Esophagus muscularis mucosa (tissue), 4 donors: Measurements from ENCODE around the gene KIF16B. TPM values are rescaled to one million over a fixed set of nuclear protein-coding genes. Genes with fewer than 3 reads are reported as not detected.

Experiments used
- DNase-seq: peaks from one replicate; pipeline ENCODE4 v3.0.0-alpha.2; 2017; ENCODE audit errors: extremely low spot score
- H3K27ac ChIP-seq, 4 donors: fragments of 200-600 bp; sonication (generic); replicated peaks in 1 of 4; 1 replicate in 3 of 4; 2 replicates in 1 of 4; pipeline ENCODE4 v1.5.1; 2016 to 2019; ENCODE audit warnings: mild to moderate bottlenecking in 1 of 4
- H3K27me3 ChIP-seq, 4 donors: fragments of 200-600 bp; sonication (generic); one replicate each; pipeline versions ENCODE4 v1.5.1 to v1.6.0; 2016 to 2019
- H3K36me3 ChIP-seq, 4 donors: fragments of 200-600 bp; sonication (generic); one replicate each; pipeline ENCODE4 v1.5.1; 2016 to 2019
- H3K4me1 ChIP-seq, 4 donors: fragments of 200-600 bp; sonication (generic); one replicate each; pipeline ENCODE4 v1.5.1; 2016 to 2019
- H3K4me3 ChIP-seq, 4 donors: fragments of 200-600 bp; sonication (generic); 1 replicate in 2 of 4; 2 replicates in 2 of 4; pipeline ENCODE4 v1.5.1; 2016 to 2019; ENCODE audit warnings: mild to moderate bottlenecking in 4 of 4, moderate library complexity in 1 of 4
- H3K9me3 ChIP-seq, 4 donors: fragments of 200-600 bp; sonication (generic); 1 replicate in 3 of 4; 2 replicates in 1 of 4; pipeline ENCODE4 v1.5.1; 2016 to 2019
- EP300 ChIP-seq: sonication (generic); formaldehyde crosslinking; IDR thresholded peaks from one replicate; pipeline ENCODE4 v1.6.1; 2017; ENCODE audit warnings: antibody characterized with exemption
- POLR2A ChIP-seq: fragments of 450-650 bp; IDR thresholded peaks from one replicate; pipeline ENCODE4 v1.6.1; 2017; ENCODE audit warnings: antibody characterized with exemption, moderate library complexity, mild to moderate bottlenecking, low read depth
- POLR2AphosphoS5 ChIP-seq, 2 donors: sonication (generic); formaldehyde crosslinking; IDR thresholded peaks; one replicate each; pipeline ENCODE4 v1.6.1; 2017; ENCODE audit warnings: antibody characterized with exemption in 2 of 2
- WGBS: methylation state at CpG from one replicate; pipeline ENCODE4 v1.1.5; 2018; 5-methylcytosine and 5-hydroxymethylcytosine counted together
- intact Hi-C: fragments of 100-400 bp; cut with DNase I; formaldehyde crosslinking; loops from one replicate; pipeline ENCODE4 v1.15.1; 2023
- total RNA-seq, 4 donors: library from RNA; depleted of rRNA; stranded (reverse); fragments of >200 nt; gene quantifications; one replicate each; pipeline versions ENCODE4 v1.1.0 to v1.2.1, GENCODE V29; 2016
- TF ChIP-seq, protein P1 (sequence below), 3 experiments: fragments of 200-600 bp in 2 of 3; fragments of 450-650 bp in 1 of 3; sonication (generic) in 2 of 3; IDR thresholded peaks; one replicate each; pipeline ENCODE4 v1.5.1; 2017 to 2019; ENCODE audit warnings: antibody characterized with exemption in 3 of 3, mild to moderate bottlenecking in 2 of 3, moderate library complexity in 1 of 3

Gene KIF16B
- total RNA-seq, 4 donors from 2014 or later: 15.4 to 21.1 (median 19.3) TPM

DNA sequence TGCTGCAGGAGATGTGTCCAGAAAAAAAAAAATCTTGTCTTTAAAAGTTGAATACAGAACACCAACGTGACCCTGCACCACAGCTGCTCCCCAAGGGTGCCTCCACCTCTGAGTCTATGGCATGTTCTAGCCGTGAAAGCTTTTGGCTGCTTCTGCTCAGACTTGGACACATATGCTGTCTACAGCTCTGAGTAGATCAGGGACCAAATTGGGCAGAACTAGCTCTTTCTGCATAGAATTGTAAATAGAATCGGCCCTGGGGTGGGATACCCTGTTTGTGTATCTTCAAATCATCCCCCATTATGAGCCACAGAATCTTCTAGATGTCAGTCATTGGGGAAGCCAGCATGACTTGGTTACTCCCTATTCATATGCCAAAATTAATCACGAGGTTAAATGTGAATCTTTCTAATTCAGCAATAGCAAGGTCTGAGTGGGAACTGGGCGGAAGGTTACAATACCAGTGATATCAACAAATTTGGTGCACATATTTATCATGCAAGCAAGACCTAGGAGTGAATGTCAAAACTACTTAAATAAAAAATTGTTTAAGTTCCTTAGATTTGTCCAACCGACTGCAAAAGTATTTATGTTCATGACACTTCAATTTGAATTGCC lies 302.8 kb downstream of the KIF16B start:
- intact Hi-C loops: no loop called here
- peaks cover 0 to 22% (median 8%) of the 10 kb centered on the region in 4 donors for H3K9me3 ChIP-seq
- WGBS: 91% methylated on average over 5 of the region's 6 CpGs
- peaks cover 7 to 27% (median 12%) of the 10 kb centered on the region in 4 donors for H3K36me3 ChIP-seq
- no peak for DNase-seq
- H3K4me3 ChIP-seq: no peak overlapping the region
- no peak for TF ChIP-seq EP300
- no peak for TF ChIP-seq POLR2AphosphoS5 (IDR thresholded peaks at IDR 0.05)
- no peak for TF ChIP-seq POLR2A
- TF ChIP-seq, protein P1, sequence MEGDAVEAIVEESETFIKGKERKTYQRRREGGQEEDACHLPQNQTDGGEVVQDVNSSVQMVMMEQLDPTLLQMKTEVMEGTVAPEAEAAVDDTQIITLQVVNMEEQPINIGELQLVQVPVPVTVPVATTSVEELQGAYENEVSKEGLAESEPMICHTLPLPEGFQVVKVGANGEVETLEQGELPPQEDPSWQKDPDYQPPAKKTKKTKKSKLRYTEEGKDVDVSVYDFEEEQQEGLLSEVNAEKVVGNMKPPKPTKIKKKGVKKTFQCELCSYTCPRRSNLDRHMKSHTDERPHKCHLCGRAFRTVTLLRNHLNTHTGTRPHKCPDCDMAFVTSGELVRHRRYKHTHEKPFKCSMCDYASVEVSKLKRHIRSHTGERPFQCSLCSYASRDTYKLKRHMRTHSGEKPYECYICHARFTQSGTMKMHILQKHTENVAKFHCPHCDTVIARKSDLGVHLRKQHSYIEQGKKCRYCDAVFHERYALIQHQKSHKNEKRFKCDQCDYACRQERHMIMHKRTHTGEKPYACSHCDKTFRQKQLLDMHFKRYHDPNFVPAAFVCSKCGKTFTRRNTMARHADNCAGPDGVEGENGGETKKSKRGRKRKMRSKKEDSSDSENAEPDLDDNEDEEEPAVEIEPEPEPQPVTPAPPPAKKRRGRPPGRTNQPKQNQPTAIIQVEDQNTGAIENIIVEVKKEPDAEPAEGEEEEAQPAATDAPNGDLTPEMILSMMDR (IDR thresholded peaks at IDR 0.05): no peak
- no peaks in the 10 kb centered on the region for H3K4me1 ChIP-seq
- no peaks in the 10 kb centered on the region for H3K27me3 ChIP-seq
- H3K27ac ChIP-seq: no peak overlapping the region

DNA sequence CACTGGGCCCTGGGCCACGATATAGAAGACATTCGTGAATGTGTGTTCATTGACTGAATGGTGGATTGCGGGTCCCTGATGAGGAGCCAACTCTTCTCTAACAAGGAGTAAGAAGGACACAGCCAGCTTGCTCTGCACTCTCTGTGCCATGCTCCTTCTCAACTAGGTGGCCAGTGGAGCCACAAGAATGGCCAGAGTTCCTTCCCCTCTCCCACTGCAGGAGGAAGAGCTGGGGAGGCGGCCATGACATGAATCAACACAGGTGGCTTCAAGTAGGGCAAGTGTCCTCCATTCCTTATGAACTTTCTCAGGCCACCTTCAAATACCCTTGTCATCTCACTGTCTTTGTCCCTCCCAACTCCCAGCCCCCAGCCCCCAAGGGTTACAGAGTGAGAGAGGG lies 305.7 kb downstream of the KIF16B start:
- Histone ChIP-seq H3K4me1 (no peaks in the 10 kb centered on the region), H3K36me3 (peaks cover 0 to 15% (median 4%) of the 10 kb centered on the region in 4 donors), H3K27ac (no peak overlapping the region), H3K27me3 (no peaks in the 10 kb centered on the region), H3K9me3 (peaks cover 0 to 22% (median 8%) of the 10 kb centered on the region in 4 donors), H3K4me3 (no peak overlapping the region)
- intact Hi-C loops: no loop called here
- no peak for DNase-seq
- WGBS: 95% methylated on average over 4 of the region's 4 CpGs
- TF ChIP-seq, protein P1 (IDR thresholded peaks at IDR 0.05): no peak
- no peak for TF ChIP-seq POLR2AphosphoS5 (IDR thresholded peaks at IDR 0.05)

DNA sequence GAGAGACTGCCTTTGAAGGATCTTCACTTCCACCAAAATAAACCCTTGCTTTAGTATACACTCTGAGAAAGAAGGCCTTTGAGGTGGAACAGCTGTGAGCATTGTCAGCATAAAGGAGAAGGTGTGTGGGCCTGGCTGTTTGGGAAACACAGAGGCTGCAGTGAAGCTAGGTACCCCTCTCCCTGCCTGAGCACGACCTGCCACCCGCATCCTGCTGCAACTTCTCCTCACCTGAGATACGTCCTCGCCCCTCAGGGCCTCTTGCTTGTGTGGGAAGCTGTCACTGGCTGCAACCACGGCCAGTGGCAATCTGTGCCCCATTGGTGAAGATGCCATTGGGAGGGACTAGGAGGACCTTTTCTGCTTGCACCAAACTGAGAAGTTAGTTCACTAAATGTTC lies 307.9 kb downstream of the KIF16B start:
- Histone ChIP-seq H3K4me3 (no peak overlapping the region), H3K9me3 (peaks cover 0 to 22% (median 8%) of the 10 kb centered on the region in 4 donors), H3K27ac (no peak overlapping the region), H3K36me3 (peaks cover 0 to 9% (median 0%) of the 10 kb centered on the region in 4 donors), H3K27me3 (no peaks in the 10 kb centered on the region), H3K4me1 (no peaks in the 10 kb centered on the region)
- DNase-seq: no peak
- WGBS: 78% methylated on average over 4 of the region's 5 CpGs
- intact Hi-C loops: no loop called here
- no peak for TF ChIP-seq POLR2A
- TF ChIP-seq, protein P1 (IDR thresholded peaks at IDR 0.05): no peak
- TF ChIP-seq EP300: no peak
- TF ChIP-seq POLR2AphosphoS5 (IDR thresholded peaks at IDR 0.05): no peak

DNA sequence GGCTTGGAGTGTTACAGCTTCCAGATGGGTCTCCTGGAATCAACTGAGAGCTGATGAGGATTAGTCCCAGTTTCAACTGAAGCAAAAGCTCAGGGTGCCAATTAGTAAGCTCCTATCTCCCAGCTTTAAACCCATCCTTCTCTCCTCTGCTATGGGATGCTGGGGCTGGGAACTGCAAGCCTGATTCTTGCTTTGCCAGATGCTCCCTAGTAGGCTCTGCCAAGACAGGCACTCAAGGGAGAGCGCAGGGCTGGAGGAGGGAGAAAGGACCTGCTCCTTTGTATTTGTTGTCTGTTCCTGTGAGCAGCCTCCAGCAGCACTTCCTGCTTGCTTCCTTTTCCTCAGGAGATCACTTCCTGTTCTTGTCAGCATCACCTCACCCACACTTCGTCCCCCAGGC lies 309.7 kb downstream of the KIF16B start:
- peaks cover 0 to 22% (median 8%) of the 10 kb centered on the region in 4 donors for H3K9me3 ChIP-seq
- no peaks in the 10 kb centered on the region for H3K4me1 ChIP-seq
- DNase-seq: no peak
- peaks cover 0 to 9% (median 0%) of the 10 kb centered on the region in 4 donors for H3K36me3 ChIP-seq
- H3K4me3 ChIP-seq: no peak overlapping the region
- 56% methylated on average over 2 of the region's 2 CpGs for WGBS
- intact Hi-C loops: no loop called here
- TF ChIP-seq, protein P1 (IDR thresholded peaks at IDR 0.05): no peak
- no peak for TF ChIP-seq POLR2A
- no peak for TF ChIP-seq EP300
- no peak for TF ChIP-seq POLR2AphosphoS5 (IDR thresholded peaks at IDR 0.05)
- no peak overlapping the region for H3K27ac ChIP-seq
- H3K27me3 ChIP-seq: no peaks in the 10 kb centered on the region

DNA sequence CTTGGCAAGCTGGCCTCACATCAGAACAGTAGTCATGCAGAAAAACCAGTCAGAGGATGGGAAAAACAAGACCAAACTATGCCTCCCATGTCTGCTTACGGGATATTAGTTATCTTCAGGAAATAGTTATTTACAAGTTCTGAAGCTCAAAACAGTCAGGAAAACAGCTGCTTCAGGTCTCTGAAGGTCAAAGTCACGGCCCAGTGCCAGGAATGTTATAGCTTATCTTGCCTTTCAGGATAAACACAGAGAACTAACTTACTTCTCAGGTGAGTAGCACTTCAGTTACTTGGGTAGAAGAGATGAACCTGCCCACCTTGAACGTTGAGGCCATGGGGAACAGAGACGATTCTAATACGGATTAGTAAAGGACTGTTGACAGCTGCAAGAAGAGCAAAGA lies 310.7 kb downstream of the KIF16B start:
- H3K9me3 ChIP-seq: peaks cover 0 to 19% (median 8%) of the 10 kb centered on the region in 4 donors
- H3K4me1 ChIP-seq: no peaks in the 10 kb centered on the region
- TF ChIP-seq, protein P1 (IDR thresholded peaks at IDR 0.05): no peak
- TF ChIP-seq POLR2A (no peak), POLR2AphosphoS5 (IDR thresholded peaks at IDR 0.05) (no peak), EP300 (no peak)
- no peaks in the 10 kb centered on the region for H3K27me3 ChIP-seq
- H3K4me3 ChIP-seq: no peak overlapping the region
- DNase-seq: no peak
- H3K36me3 ChIP-seq: peaks cover 0 to 3% (median 0%) of the 10 kb centered on the region in 4 donors
- intact Hi-C loops: no loop called here
- H3K27ac ChIP-seq: no peak overlapping the region
- WGBS: 78% methylated on average over 5 of the region's 5 CpGs
